HepG2 (cell line): Measurements from ENCODE around the gene COMMD7. TPM values are rescaled to one million over a fixed set of nuclear protein-coding genes. Genes with fewer than 3 reads are reported as not detected.

ENCODE experiments used
- ATAC-seq: fragments of 200-7000 bp; cut with Tn5 transposase; 3 replicates; pipeline ENCODE4 v1.9.1; 2020; ENCODE audit warnings: mild to moderate bottlenecking, moderate library complexity
- BruUV-seq: library from RNA; stranded (reverse); fragments of 400-500 nt; replicated peaks from 2 replicates; lab custom pipeline; 2021; lab: Mats Ljungman, UMichigan
- CTCF ChIA-PET: fragments of 300-600 bp; formaldehyde crosslinking; extraction: SDS; loops from one replicate; lab custom pipeline; 2021; ENCODE audit warnings: low total read pairs, inconsistent platforms, low intra/inter-chr PET ratio; lab: Yijun Ruan, JAX
- POLR2A ChIA-PET: fragments of 350-600 bp; sonication (Branson Sonifier 250); formaldehyde crosslinking; loops from one replicate; lab custom pipeline; 2020; ENCODE audit warnings: antibody characterized with exemption, inconsistent platforms; lab: Yijun Ruan, JAX
- DNase-seq: peaks from one replicate; pipeline ENCODE4 v3.0.0-alpha.2; 2015; ENCODE audit warnings: low spot score
- FAIRE-seq: peaks from 3 replicates; lab custom pipeline; 2011; peaks lifted over from hg19 to GRCh38; lab: Jason Lieb, UNC
- H2AFZ ChIP-seq: one replicate; pipeline ENCODE4 v1.6.1; 2011; ENCODE audit warnings: low read length, inconsistent platforms
- H3K27ac ChIP-seq: fragments of 300-600 bp; 3 replicates; pipeline ENCODE4 v1.8.0; 2011; ENCODE audit warnings: mixed run types, mild to moderate bottlenecking, mixed read lengths, low read length, inconsistent platforms; ENCODE audit not compliant: insufficient read depth; ENCODE audit errors: extremely low read length
- H3K27me3 ChIP-seq, 2 experiments: fragments of 200-600 bp in 1 of 2; 2 replicates in 1 of 2; 3 replicates in 1 of 2; pipeline versions ENCODE4 v1.6.0 to v1.8.0; 2011; ENCODE audit warnings: low read length in 2 of 2, mild to moderate bottlenecking in 2 of 2, moderate library complexity in 2 of 2, inconsistent platforms in 1 of 2; ENCODE audit not compliant: insufficient read depth in 2 of 2, control insufficient read depth in 1 of 2
- H3K36me3 ChIP-seq, 2 experiments: fragments of 200-600 bp in 1 of 2; replicated peaks in 1 of 2; 2 replicates in 1 of 2; 3 replicates in 1 of 2; pipeline versions ENCODE4 v1.5.1 to v1.8.0; 2011; ENCODE audit warnings: low read length in 2 of 2, inconsistent platforms in 1 of 2; ENCODE audit not compliant: insufficient read depth in 2 of 2, control insufficient read depth in 1 of 2
- H3K4me1 ChIP-seq: 2 replicates; pipeline ENCODE4 v1.5.1; 2012; ENCODE audit warnings: low read length, inconsistent platforms; ENCODE audit not compliant: insufficient read depth
- H3K4me2 ChIP-seq: 2 replicates; pipeline ENCODE4 v1.6.0; 2011; ENCODE audit warnings: low read depth, low read length, inconsistent platforms
- H3K4me3 ChIP-seq, 3 experiments: fragments of 200-600 bp in 1 of 3; sonication (generic), shearing (Covaris generic) in 1 of 3; replicated peaks in 1 of 3; 2 replicates each; pipeline ENCODE4 v1.5.1; 2011 to 2016; ENCODE audit warnings: low read length in 3 of 3, inconsistent platforms in 2 of 3, low read depth in 2 of 3, mild to moderate bottlenecking in 2 of 3, control low read depth in 1 of 3, mixed read lengths in 1 of 3; ENCODE audit not compliant: insufficient read depth in 1 of 3
- H3K79me2 ChIP-seq: one replicate; pipeline ENCODE4 v1.6.1; 2011; ENCODE audit warnings: low read length, inconsistent platforms; ENCODE audit not compliant: insufficient read depth
- H3K9ac ChIP-seq: 2 replicates; pipeline ENCODE4 v1.6.0; 2011; ENCODE audit warnings: mild to moderate bottlenecking, low read depth, low read length, inconsistent platforms; ENCODE audit not compliant: insufficient read depth
- H3K9me3 ChIP-seq: 2 replicates; pipeline ENCODE4 v1.5.1; 2012; ENCODE audit warnings: mild to moderate bottlenecking, low read length
- H4K20me1 ChIP-seq: 2 replicates; pipeline ENCODE4 v1.6.0; 2011; ENCODE audit warnings: inconsistent platforms, mild to moderate bottlenecking, low read length, moderate library complexity; ENCODE audit not compliant: insufficient read depth
- CBX5 ChIP-seq: sonication (generic); formaldehyde crosslinking; IDR thresholded peaks from 2 replicates; pipeline ENCODE4 v1.4.0; 2020; ENCODE audit warnings: missing genetic modification reagents, borderline replicate concordance
- CCAR2 ChIP-seq: fragments of 200-400 bp; formaldehyde crosslinking; optimal IDR thresholded peaks from 2 replicates; pipeline ENCODE3; 2018; ENCODE audit warnings: low read depth, mild to moderate bottlenecking, low read length, moderate library complexity
- CHD4 ChIP-seq: fragments of 200-600 bp; sonication (generic); IDR thresholded peaks from 2 replicates; pipeline ENCODE4 v1.7.0; 2017; ENCODE audit warnings: mild to moderate bottlenecking, low read length, borderline replicate concordance
- DR1 ChIP-seq: sonication (generic); formaldehyde crosslinking; IDR thresholded peaks from 2 replicates; pipeline ENCODE4 v1.8.0; 2021; ENCODE audit warnings: mild to moderate bottlenecking, missing genetic modification reagents, inconsistent platforms
- FOSL2 ChIP-seq: sonication (generic); formaldehyde crosslinking; IDR thresholded peaks from 2 replicates; pipeline ENCODE4 v1.4.0; 2020; ENCODE audit warnings: missing genetic modification reagents
- KDM1A ChIP-seq: IDR thresholded peaks from 2 replicates; pipeline ENCODE4 v1.6.1; 2016; ENCODE audit warnings: missing compliant biosample characterization
- MEF2D ChIP-seq: sonication (generic); formaldehyde crosslinking; IDR thresholded peaks from 2 replicates; pipeline ENCODE4 v1.5.1; 2020; ENCODE audit warnings: mild to moderate bottlenecking, missing genetic modification reagents
- MTA1 ChIP-seq: sonication (generic); formaldehyde crosslinking; IDR thresholded peaks from 2 replicates; pipeline ENCODE4 v1.4.0; 2020; ENCODE audit warnings: missing genetic modification reagents, mild to moderate bottlenecking, borderline replicate concordance
- NAIF1 ChIP-seq: sonication (generic); formaldehyde crosslinking; IDR thresholded peaks from 2 replicates; pipeline ENCODE4 v1.5.0; 2020; ENCODE audit warnings: mild to moderate bottlenecking, missing genetic modification reagents, borderline replicate concordance
- RCOR2 ChIP-seq: IDR thresholded peaks from 2 replicates; pipeline ENCODE4 v1.6.1; 2016; ENCODE audit warnings: missing biosample characterization, missing genetic modification reagents
- RXRA ChIP-seq: sonication (generic); formaldehyde crosslinking; IDR thresholded peaks from 2 replicates; pipeline ENCODE4 v1.5.1; 2020; ENCODE audit warnings: missing genetic modification reagents
- SALL1 ChIP-seq: sonication (generic); formaldehyde crosslinking; IDR thresholded peaks from 2 replicates; pipeline ENCODE4 v1.8.0; 2022; ENCODE audit warnings: mild to moderate bottlenecking, missing genetic modification reagents
- SALL2 ChIP-seq: sonication (generic); formaldehyde crosslinking; IDR thresholded peaks from 2 replicates; pipeline ENCODE4 v1.8.1; 2023; ENCODE audit warnings: mild to moderate bottlenecking, missing genetic modification reagents, inconsistent platforms
- ZMYM3 ChIP-seq: sonication (generic); formaldehyde crosslinking; IDR thresholded peaks from 2 replicates; pipeline ENCODE4 v1.5.1; 2020; ENCODE audit warnings: mild to moderate bottlenecking, missing genetic modification reagents
- ZNF468 ChIP-seq: sonication (generic); formaldehyde crosslinking; IDR thresholded peaks from 2 replicates; pipeline ENCODE4 v1.8.0; 2022; ENCODE audit warnings: mild to moderate bottlenecking, moderate library complexity, missing genetic modification reagents
- ZNF598 ChIP-seq: sonication (generic); formaldehyde crosslinking; IDR thresholded peaks from 2 replicates; pipeline ENCODE4 v1.5.1; 2020; ENCODE audit warnings: mild to moderate bottlenecking, missing genetic modification reagents, borderline replicate concordance
- ZNF770 ChIP-seq: sonication (generic); formaldehyde crosslinking; IDR thresholded peaks from 2 replicates; pipeline ENCODE4 v1.5.0; 2020; ENCODE audit warnings: mild to moderate bottlenecking, missing genetic modification reagents
- ZNF773 ChIP-seq: sonication (generic); formaldehyde crosslinking; IDR thresholded peaks from 2 replicates; pipeline ENCODE4 v1.4.0; 2020; ENCODE audit warnings: missing genetic modification reagents, borderline replicate concordance
- WGBS: methylation state at CpG from one replicate; pipeline ENCODE4 v1.1.6; 2017; ENCODE audit warnings: low lambda C conversion rate; 5-methylcytosine and 5-hydroxymethylcytosine counted together
- in situ Hi-C: cut with HindIII; loops from 2 replicates; pipeline ENCODE4 v1.10.0; 2017; ENCODE audit warnings: low pct_unique_long_range_greater_than_20kb; ENCODE audit not compliant: extremely low pct_ligation_motif_present
- intact Hi-C: fragments of 100-400 bp; cut with micrococcal nuclease; formaldehyde crosslinking; loops from one replicate; pipeline ENCODE4 v1.10.0; 2022; ENCODE audit not compliant: unreplicated experiment
- polyA plus RNA-seq, 8 experiments: library from polyadenylated mRNA; depleted of rRNA in 3 of 8; stranded (reverse) in 7 of 8; unstranded in 1 of 8; fragments of >200 nt; fragmentation: Illumina TruSeq in 4 of 8; extraction: Trizol in 4 of 8; gene quantifications; 2 replicates each; pipeline versions ENCODE4 v1.2.1 to v1.2.3, GENCODE V29; 2011 to 2016; ENCODE audit warnings: low read depth in 4 of 8, missing spikeins in 1 of 8, mixed read lengths in 1 of 8; ENCODE audit not compliant: insufficient read depth in 1 of 8
- total RNA-seq, 5 experiments: library from RNA; depleted of rRNA; stranded (reverse); fragments of >200 nt; fragmentation: Illumina TruSeq; extraction: Trizol; gene quantifications; 2 replicates each; pipeline ENCODE4 v1.2.3, GENCODE V29; 2016; ENCODE audit warnings: low read depth in 1 of 5
- TF ChIP-seq, protein P1 (sequence below): sonication (generic); formaldehyde crosslinking; IDR thresholded peaks from 2 replicates; pipeline ENCODE4 v1.8.0; 2022; ENCODE audit warnings: missing genetic modification reagents, mild to moderate bottlenecking, borderline replicate concordance
- TF ChIP-seq, protein P2 (sequence below): sonication (generic); formaldehyde crosslinking; IDR thresholded peaks from 2 replicates; pipeline ENCODE4 v1.4.0; 2020; ENCODE audit warnings: missing genetic modification reagents

Gene COMMD7
- total and polyA plus RNA-seq, 2 of the 13 experiments (the other 11 are each of a cell fraction or from before 2014, with no cell fraction given): 42.1 to 53.3 TPM

GRCh38 chr20:32682508-32682987 lies 60.7 kb downstream of the COMMD7 start:
- DNase-seq: no peak
- POLR2A ChIA-PET: interaction anchor here (1.9 to 2.2 kb wide), 2 partner anchors 80 to 142 kb away, joined by 10 to 11 read pairs; partner anchors contain the start of gene DNMT3B
- intact Hi-C loops: no loop called here
- TF ChIP-seq ZNF598 (CRISPR knock-in tag): peak; percentile 40; the same call in 1 of the 2 replicates
- TF ChIP-seq FOSL2 (CRISPR knock-in tag): peak; percentile 56; the same call in 1 of the 2 replicates
- 0 out of 2 replicates have a peak, but pooled peaks have one; percentile 51 for TF ChIP-seq ZNF468 (CRISPR knock-in tag)
- 0 out of 2 replicates have a peak, but pooled peaks have one; percentile 23 for TF ChIP-seq CBX5 (CRISPR knock-in tag)
- 0 out of 2 replicates have a peak, but pooled peaks have one; percentile 29 for TF ChIP-seq DR1 (CRISPR knock-in tag)
- TF ChIP-seq, protein P1, sequence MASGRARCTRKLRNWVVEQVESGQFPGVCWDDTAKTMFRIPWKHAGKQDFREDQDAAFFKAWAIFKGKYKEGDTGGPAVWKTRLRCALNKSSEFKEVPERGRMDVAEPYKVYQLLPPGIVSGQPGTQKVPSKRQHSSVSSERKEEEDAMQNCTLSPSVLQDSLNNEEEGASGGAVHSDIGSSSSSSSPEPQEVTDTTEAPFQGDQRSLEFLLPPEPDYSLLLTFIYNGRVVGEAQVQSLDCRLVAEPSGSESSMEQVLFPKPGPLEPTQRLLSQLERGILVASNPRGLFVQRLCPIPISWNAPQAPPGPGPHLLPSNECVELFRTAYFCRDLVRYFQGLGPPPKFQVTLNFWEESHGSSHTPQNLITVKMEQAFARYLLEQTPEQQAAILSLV (CRISPR knock-in tag): 0 out of 2 replicates have a peak, but pooled peaks have one; percentile 24
- TF ChIP-seq, protein P2, sequence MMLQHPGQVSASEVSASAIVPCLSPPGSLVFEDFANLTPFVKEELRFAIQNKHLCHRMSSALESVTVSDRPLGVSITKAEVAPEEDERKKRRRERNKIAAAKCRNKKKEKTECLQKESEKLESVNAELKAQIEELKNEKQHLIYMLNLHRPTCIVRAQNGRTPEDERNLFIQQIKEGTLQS (CRISPR knock-in tag): 0 out of 2 replicates have a peak, but pooled peaks have one; percentile 16
- TF ChIP-seq CCAR2: no peak
- TF ChIP-seq MTA1 (CRISPR knock-in tag): no peak
- 0 out of 2 replicates have a peak, but pooled peaks have one; percentile 35 for TF ChIP-seq ZNF773 (CRISPR knock-in tag)
- TF ChIP-seq CHD4: peak; percentile 71; the same call in 1 of the 2 replicates
- TF ChIP-seq NAIF1 (CRISPR knock-in tag): no peak
- TF ChIP-seq RCOR2 (CRISPR knock-in tag): peak; percentile 63; the same call in 1 of the 2 replicates
- TF ChIP-seq RXRA (CRISPR knock-in tag): peak; percentile 38; the same call in 1 of the 2 replicates
- no peak for TF ChIP-seq SALL2 (CRISPR knock-in tag)
- 0 out of 2 replicates have a peak, but pooled peaks have one; percentile 31 for TF ChIP-seq SALL1 (CRISPR knock-in tag)
- TF ChIP-seq ZNF770 (CRISPR knock-in tag): peak; percentile 83
- TF ChIP-seq KDM1A (CRISPR knock-in tag): peak; percentile 85
- TF ChIP-seq ZMYM3 (CRISPR knock-in tag): peak; percentile 97
- TF ChIP-seq MEF2D: 0 out of 2 replicates have a peak, but pooled peaks have one; percentile 9

More at GRCh38 chr20:32682508-32682987, 60.7 kb downstream of the COMMD7 start:
- no peak for ATAC-seq
- H2AFZ ChIP-seq: no peak overlapping the region
- FAIRE-seq: no peak
- WGBS: 90% methylated on average over 11 of the region's 11 CpGs
- no peaks in the 10 kb centered on the region for H3K9me3 ChIP-seq
- no peak overlapping the region for H3K4me3 ChIP-seq
- no peaks in the 10 kb centered on the region for H4K20me1 ChIP-seq
- in situ Hi-C loops: no loop called here
- no peak overlapping the region for H3K27ac ChIP-seq
- no peaks in the 10 kb centered on the region for H3K27me3 ChIP-seq
- peaks cover 91% of the 10 kb centered on the region for H3K4me1 ChIP-seq
- BruUV-seq: no TSS peak
- no peaks in the 10 kb centered on the region for H3K36me3 ChIP-seq
- peak overlapping the region; percentile 2; the same call in 1 of the 2 replicates for H3K4me2 ChIP-seq
- CTCF ChIA-PET: no interaction called here
- no peaks in the 10 kb centered on the region for H3K79me2 ChIP-seq
- H3K9ac ChIP-seq: no peak overlapping the region
